ENCODE results near the gene CEP128. TPM values are rescaled to one million over a fixed set of nuclear protein-coding genes. Genes with fewer than 3 reads are reported as not detected.

CEP128 gene
- total RNA-seq, 1 experiment from 2014 or later, result 12.0 TPM

GRCh38 chr14:80705241-80705980 lies 236.1 kb downstream of the CEP128 start (continued):
- TF ChIP-seq CDX4 (CRISPR knock-in tag; IDR thresholded peaks at IDR 0.05; ENCODE audit: borderline replicate concordance), result no peak
- TF ChIP-seq SMAD3 (CRISPR knock-in tag; IDR thresholded peaks at IDR 0.05; ENCODE audit: borderline replicate concordance), result no peak
- no peak for TF ChIP-seq NFATC4 (CRISPR knock-in tag; IDR thresholded peaks at IDR 0.05)
- TF ChIP-seq JUN (CRISPR knock-in tag; IDR thresholded peaks at IDR 0.05), result no peak
- no peak for TF ChIP-seq ZNF423 (CRISPR knock-in tag; IDR thresholded peaks at IDR 0.05)
- no peak for TF ChIP-seq KAT7 (CRISPR knock-in tag; IDR thresholded peaks at IDR 0.05; ENCODE audit: borderline replicate concordance)
- no peak for TF ChIP-seq NR3C1 (CRISPR knock-in tag; conservative IDR thresholded peaks at IDR 0.05; ENCODE audit: low read depth)

GRCh38 chr14:80700601-80701000 lies 240.9 kb downstream of the CEP128 start:
- ATAC-seq (no peak), DNase-seq (ENCODE audit: low spot score) (no peak)
- no peaks in the 10 kb centered on the region for H3K4me1 Mint-ChIP-seq
- H3K36me3 Mint-ChIP-seq, result no peaks in the 10 kb centered on the region
- no peaks in the 10 kb centered on the region for H3K9me3 Mint-ChIP-seq
- TF ChIP-seq, protein P1, sequence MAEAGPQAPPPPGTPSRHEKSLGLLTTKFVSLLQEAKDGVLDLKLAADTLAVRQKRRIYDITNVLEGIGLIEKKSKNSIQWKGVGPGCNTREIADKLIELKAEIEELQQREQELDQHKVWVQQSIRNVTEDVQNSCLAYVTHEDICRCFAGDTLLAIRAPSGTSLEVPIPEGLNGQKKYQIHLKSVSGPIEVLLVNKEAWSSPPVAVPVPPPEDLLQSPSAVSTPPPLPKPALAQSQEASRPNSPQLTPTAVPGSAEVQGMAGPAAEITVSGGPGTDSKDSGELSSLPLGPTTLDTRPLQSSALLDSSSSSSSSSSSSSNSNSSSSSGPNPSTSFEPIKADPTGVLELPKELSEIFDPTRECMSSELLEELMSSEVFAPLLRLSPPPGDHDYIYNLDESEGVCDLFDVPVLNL (CRISPR knock-in tag; IDR thresholded peaks at IDR 0.05; ENCODE audit: borderline replicate concordance, low read depth), result no peak
- TF ChIP-seq RELA (CRISPR knock-in tag; IDR thresholded peaks at IDR 0.05; ENCODE audit: borderline replicate concordance) (no peak), ZNF263 (CRISPR knock-in tag; IDR thresholded peaks at IDR 0.05; ENCODE audit: low read depth) (no peak), FOXK1 (CRISPR knock-in tag; IDR thresholded peaks at IDR 0.05) (no peak), ARID4B (CRISPR knock-in tag; IDR thresholded peaks at IDR 0.05; ENCODE audit: borderline replicate concordance) (no peak), FOXP1 (CRISPR knock-in tag; IDR thresholded peaks at IDR 0.05; ENCODE audit: borderline replicate concordance) (no peak), ZNF423 (CRISPR knock-in tag; IDR thresholded peaks at IDR 0.05) (no peak), USF1 (CRISPR knock-in tag; IDR thresholded peaks at IDR 0.05) (no peak), ELF4 (CRISPR knock-in tag; IDR thresholded peaks at IDR 0.05; ENCODE audit: low read depth) (no peak), ATF1 (CRISPR knock-in tag; IDR thresholded peaks at IDR 0.05) (no peak)
- TF ChIP-seq, protein P2, sequence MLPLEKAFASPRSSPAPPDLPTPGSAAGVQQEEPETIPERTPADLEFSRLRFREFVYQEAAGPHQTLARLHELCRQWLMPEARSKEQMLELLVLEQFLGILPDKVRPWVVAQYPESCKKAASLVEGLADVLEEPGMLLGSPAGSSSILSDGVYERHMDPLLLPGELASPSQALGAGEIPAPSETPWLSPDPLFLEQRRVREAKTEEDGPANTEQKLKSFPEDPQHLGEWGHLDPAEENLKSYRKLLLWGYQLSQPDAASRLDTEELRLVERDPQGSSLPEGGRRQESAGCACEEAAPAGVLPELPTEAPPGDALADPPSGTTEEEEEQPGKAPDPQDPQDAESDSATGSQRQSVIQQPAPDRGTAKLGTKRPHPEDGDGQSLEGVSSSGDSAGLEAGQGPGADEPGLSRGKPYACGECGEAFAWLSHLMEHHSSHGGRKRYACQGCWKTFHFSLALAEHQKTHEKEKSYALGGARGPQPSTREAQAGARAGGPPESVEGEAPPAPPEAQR (CRISPR knock-in tag; IDR thresholded peaks at IDR 0.05), result no peak
- TF ChIP-seq, protein P3, sequence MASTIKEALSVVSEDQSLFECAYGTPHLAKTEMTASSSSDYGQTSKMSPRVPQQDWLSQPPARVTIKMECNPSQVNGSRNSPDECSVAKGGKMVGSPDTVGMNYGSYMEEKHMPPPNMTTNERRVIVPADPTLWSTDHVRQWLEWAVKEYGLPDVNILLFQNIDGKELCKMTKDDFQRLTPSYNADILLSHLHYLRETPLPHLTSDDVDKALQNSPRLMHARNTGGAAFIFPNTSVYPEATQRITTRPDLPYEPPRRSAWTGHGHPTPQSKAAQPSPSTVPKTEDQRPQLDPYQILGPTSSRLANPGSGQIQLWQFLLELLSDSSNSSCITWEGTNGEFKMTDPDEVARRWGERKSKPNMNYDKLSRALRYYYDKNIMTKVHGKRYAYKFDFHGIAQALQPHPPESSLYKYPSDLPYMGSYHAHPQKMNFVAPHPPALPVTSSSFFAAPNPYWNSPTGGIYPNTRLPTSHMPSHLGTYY (CRISPR knock-in tag; IDR thresholded peaks at IDR 0.05), result no peak
- CTCF ChIA-PET, result no interaction called here
- POLR2A ChIA-PET, result no interaction called here
- no peak overlapping the region for H3K27ac Mint-ChIP-seq
- H3K4me3 Mint-ChIP-seq, result no peak overlapping the region
- no peaks in the 10 kb centered on the region for H3K27me3 Mint-ChIP-seq (ENCODE audit: low read depth)

All from WTC11 (cell line).